Iris pigment epithelial cell (primary cell): ENCODE results near the gene ZNF234.
"Not testable (repeated sequence)": the region's sequence is repeated elsewhere in the genome, so short reads cannot be mapped to it uniquely, and the experiment has no call there.

Experiments
- DNase-seq: peaks from one replicate; pipeline ENCODE4 v3.0.0-alpha.2; 2011; ENCODE audit warnings: low read depth

ZNF234 gene

GRCh38 chr19:44182145-44182544 lies 40.8 kb downstream of the ZNF234 start:
- DNase-seq, result no peak

- no peak for DNase-seq
Measured at GRCh38 chr19:44190020-44190419, 48.7 kb downstream of the ZNF234 start.

GRCh38 chr19:44192127-44192526 lies 50.8 kb downstream of the ZNF234 start:
- DNase-seq, result no peak

- no peak for DNase-seq
Measured at GRCh38 chr19:44196772-44197171, 55.4 kb downstream of the ZNF234 start.

- DNase-seq, result peak; percentile 79
Measured at GRCh38 chr19:44202470-44202869, 61.1 kb downstream of the ZNF234 start.

GRCh38 chr19:44202974-44203373 lies 61.6 kb downstream of the ZNF234 start:
- DNase-seq, result no peak

GRCh38 chr19:44203877-44204276 lies 62.5 kb downstream of the ZNF234 start:
- not testable (repeated sequence) for DNase-seq

GRCh38 chr19:44204772-44205171 lies 63.4 kb downstream of the ZNF234 start:
- no peak for DNase-seq

GRCh38 chr19:44207126-44207803 lies 65.9 kb downstream of the ZNF234 start:
- DNase-seq, result peak; percentile 91
